HG03025 (cell line): ENCODE data around the gene SIX4.

Source experiments
- ATAC-seq: cut with Tn5 transposase; IDR thresholded peaks from one replicate; pipeline ENCODE4 v1.9.1; 2021; ENCODE audit warnings: mild to moderate bottlenecking, moderate library complexity; ENCODE audit not compliant: unreplicated experiment, low FRiP score

SIX4 gene

DNA sequence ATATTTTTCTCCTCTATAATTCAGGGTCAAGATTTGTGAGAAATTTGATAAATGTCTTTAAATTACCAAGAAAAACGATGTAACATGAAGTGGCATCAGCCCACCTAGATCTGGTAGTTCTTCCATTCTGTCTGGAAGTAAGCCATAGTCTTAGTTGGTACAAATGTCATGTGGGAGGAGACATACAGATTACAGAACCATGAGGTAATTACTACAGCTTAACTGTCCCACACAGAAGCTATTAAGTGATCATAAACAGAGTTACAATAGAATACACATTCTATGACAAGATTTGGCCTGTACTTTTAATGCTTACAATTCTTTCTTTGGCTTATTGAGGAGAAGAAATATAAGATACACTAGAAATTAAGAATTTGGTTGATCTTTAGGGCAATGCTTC, 61.2 kb downstream of the SIX4 start:
- ATAC-seq = no peak

GRCh38 chr14:60661721-60662120, 62.4 kb downstream of the SIX4 start:
- no peak for ATAC-seq
